ENCODE results near the gene TRIOBP.

- TF ChIP-seq CTCF (conservative IDR thresholded peaks at IDR 0.05) = no peak
- no peak for TF ChIP-seq EZH2 (IDR thresholded peaks at IDR 0.05; ENCODE audit: low read depth)
Measured at GRCh38 chr22:37716708-37717107, 19.9 kb downstream of the TRIOBP start.

Measured in PC-9 (cell line).